HCT116 (cell line): ENCODE measurements around the gene TNFRSF25. TPM values are rescaled to one million over a fixed set of nuclear protein-coding genes. Genes with fewer than 3 reads are reported as not detected.

Source experiments
- ATAC-seq: fragments of 200-7000 bp; cut with Tn5 transposase; 2 replicates; pipeline ENCODE4 v1.9.1; 2020; ENCODE audit warnings: mild to moderate bottlenecking, moderate library complexity
- BruUV-seq: library from RNA; stranded (reverse); fragments of 400-500 nt; replicated peaks from 2 replicates; lab custom pipeline; 2021; lab: Mats Ljungman, UMichigan
- CTCF ChIA-PET: fragments of 300-600 bp; sonication (Branson Sonifier 250); formaldehyde crosslinking; loops from one replicate; lab custom pipeline; 2021; ENCODE audit warnings: antibody characterized with exemption; lab: Charles Lee
- POLR2A ChIA-PET: fragments of 300-600, 350-600 bp; sonication (Branson Sonifier 250); formaldehyde crosslinking; loops from one replicate; lab custom pipeline; 2021; ENCODE audit warnings: antibody characterized with exemption; lab: Charles Lee
- RAD21 ChIA-PET, 2 experiments: fragments of 300-600 bp; sonication (Branson Sonifier 250); formaldehyde crosslinking; loops; one replicate each; lab custom pipeline; 2023; ENCODE audit warnings: low total read pairs in 2 of 2; ENCODE audit not compliant: uncharacterized antibody in 2 of 2, unreplicated experiment in 2 of 2, low non-redundant PET in 1 of 2; lab: Charles Lee
- DNase-seq: peaks from one replicate; pipeline ENCODE4 v3.0.0-alpha.2; 2010; ENCODE audit warnings: low read depth, low spot score
- H2AFZ ChIP-seq: fragments of 200-600 bp; shearing (Covaris generic), sonication (generic); 2 replicates; pipeline ENCODE4 v1.6.1; 2017; ENCODE audit warnings: low read depth, mixed run types, mixed read lengths, antibody characterized with exemption, low read length; ENCODE audit not compliant: poor library complexity, severe bottlenecking
- H3K27ac ChIP-seq: 2 replicates; pipeline ENCODE4 v1.5.1; 2012; ENCODE audit warnings: low read depth, low read length
- H3K27me3 ChIP-seq: fragments of 200-600 bp; sonication (generic); 2 replicates; pipeline ENCODE4 v1.6.1; 2016; ENCODE audit warnings: mixed run types, low read length, mixed read lengths; ENCODE audit not compliant: insufficient read depth
- H3K36me3 ChIP-seq, 2 experiments: fragments of 200-500 bp in 1 of 2; fragments of 200-600 bp in 1 of 2; sonication (Bioruptor generic) in 1 of 2; sonication (generic) in 1 of 2; 2 replicates each; pipeline versions ENCODE4 v1.5.1 to v1.6.1; 2014 to 2016; ENCODE audit warnings: low read length in 2 of 2, inconsistent platforms in 1 of 2, mixed read lengths in 1 of 2, mixed run types in 1 of 2; ENCODE audit not compliant: insufficient read depth in 2 of 2, control insufficient read depth in 1 of 2
- H3K4me1 ChIP-seq, 2 experiments: fragments of 200-600 bp in 1 of 2; sonication (generic) in 1 of 2; 2 replicates each; pipeline versions ENCODE4 v1.5.1 to v1.6.1; 2012 to 2017; ENCODE audit warnings: low read length in 2 of 2, inconsistent platforms in 1 of 2, mild to moderate bottlenecking in 1 of 2, mixed read lengths in 1 of 2, mixed run types in 1 of 2, moderate library complexity in 1 of 2; ENCODE audit not compliant: insufficient read depth in 2 of 2, control insufficient read depth in 1 of 2
- H3K4me2 ChIP-seq: fragments of 200-600 bp; sonication (generic); 2 replicates; pipeline ENCODE4 v1.6.1; 2017; ENCODE audit warnings: mixed run types, low read length, mixed read lengths
- H3K4me3 ChIP-seq, 2 experiments: fragments of 200-600 bp in 1 of 2; sonication (generic) in 1 of 2; replicated peaks in 1 of 2; 2 replicates each; pipeline ENCODE4 v1.5.1; 2011 to 2016; ENCODE audit warnings: low read length in 2 of 2, control low read depth in 1 of 2, low read depth in 1 of 2, mild to moderate bottlenecking in 1 of 2, mixed read lengths in 1 of 2, mixed run types in 1 of 2
- H3K79me2 ChIP-seq: fragments of 200-600 bp; sonication (generic); 2 replicates; pipeline ENCODE4 v1.6.1; 2017; ENCODE audit warnings: mild to moderate bottlenecking, mixed run types, low read length, moderate library complexity, mixed read lengths; ENCODE audit not compliant: insufficient read depth
- H3K9ac ChIP-seq: fragments of 200-600 bp; sonication (generic); 2 replicates; pipeline ENCODE4 v1.6.1; 2016; ENCODE audit warnings: low read length, mixed read lengths
- H3K9me2 ChIP-seq: fragments of 200-600 bp; sonication (generic), shearing (Covaris generic); 2 replicates; pipeline ENCODE4 v1.6.1; 2017; ENCODE audit warnings: mixed run types, mild to moderate bottlenecking, moderate library complexity; ENCODE audit not compliant: insufficient read depth
- H3K9me3 ChIP-seq, 2 experiments: fragments of 200-500 bp in 1 of 2; fragments of 200-600 bp in 1 of 2; sonication (Bioruptor generic) in 1 of 2; sonication (generic) in 1 of 2; 2 replicates each; pipeline ENCODE4 v1.6.1; 2014 to 2017; ENCODE audit warnings: low read length in 2 of 2, mixed read lengths in 2 of 2, inconsistent platforms in 1 of 2, low read depth in 1 of 2, mild to moderate bottlenecking in 1 of 2, mixed run types in 1 of 2, moderate library complexity in 1 of 2; ENCODE audit not compliant: control insufficient read depth in 1 of 2, insufficient read depth in 1 of 2
- H4K20me1 ChIP-seq: fragments of 200-600 bp; sonication (generic), shearing (Covaris generic); 2 replicates; pipeline ENCODE4 v1.6.1; 2017; ENCODE audit warnings: mixed run types, mild to moderate bottlenecking, moderate library complexity; ENCODE audit not compliant: insufficient read depth
- CBX3 ChIP-seq: IDR thresholded peaks from 2 replicates; pipeline ENCODE4 v1.6.1; 2012; ENCODE audit warnings: low read depth
- CEBPB ChIP-seq: IDR thresholded peaks from 2 replicates; pipeline ENCODE4 v1.6.1; 2012; ENCODE audit warnings: low read depth
- EGR1 ChIP-seq: IDR thresholded peaks from 2 replicates; pipeline ENCODE4 v1.6.1; 2012; ENCODE audit warnings: low read depth
- ELF1 ChIP-seq: IDR thresholded peaks from 2 replicates; pipeline ENCODE4 v1.6.1; 2012; ENCODE audit warnings: low read depth, borderline replicate concordance
- POLR2A ChIP-seq: IDR thresholded peaks from 2 replicates; pipeline ENCODE4 v1.7.0; 2011; ENCODE audit warnings: borderline replicate concordance; ENCODE audit not compliant: insufficient read depth, insufficient read length; ENCODE audit errors: extremely low read depth
- SIN3A ChIP-seq: IDR thresholded peaks from 2 replicates; pipeline ENCODE4 v1.6.1; 2012; ENCODE audit warnings: low read depth
- SP1 ChIP-seq: IDR thresholded peaks from 2 replicates; pipeline ENCODE4 v1.6.1; 2012; ENCODE audit warnings: low read depth
- SRF ChIP-seq: IDR thresholded peaks from 2 replicates; pipeline ENCODE4 v1.6.1; 2012; ENCODE audit warnings: low read depth
- YY1 ChIP-seq: IDR thresholded peaks from 2 replicates; pipeline ENCODE4 v1.6.1; 2011; ENCODE audit warnings: low read length, low read depth, moderate library complexity, mild to moderate bottlenecking; ENCODE audit not compliant: insufficient replicate concordance; ENCODE audit errors: extremely low read depth
- ZFX ChIP-seq: fragments of 450-650 bp; IDR thresholded peaks from 2 replicates; pipeline ENCODE4 v1.6.1; 2017
- intact Hi-C: fragments of 100-400 bp; cut with micrococcal nuclease; formaldehyde crosslinking; loops from 2 replicates; pipeline ENCODE4 v1.10.0; 2022
- total RNA-seq: library from RNA; stranded (reverse); gene quantifications from one replicate; pipeline ENCODE4 v1.2.1, GENCODE V29; 2021; ENCODE audit not compliant: unreplicated experiment
- TF ChIP-seq, protein P1 (sequence below): IDR thresholded peaks from 2 replicates; pipeline ENCODE4 v1.6.1; 2012
- TF ChIP-seq, protein P2 (sequence below), 3 experiments: fragments of 200-600 bp in 1 of 3; sonication (generic) in 1 of 3; IDR thresholded peaks in 2 of 3; conservative IDR thresholded peaks in 1 of 3; 2 replicates each; pipeline ENCODE4 v1.5.1; 2012 to 2017; ENCODE audit warnings: low read depth in 2 of 3, low read length in 2 of 3, antibody characterized with exemption in 1 of 3, borderline replicate concordance in 1 of 3, control low read depth in 1 of 3, mild to moderate bottlenecking in 1 of 3, mixed read lengths in 1 of 3, mixed run types in 1 of 3, moderate library complexity in 1 of 3; ENCODE audit not compliant: insufficient read depth in 1 of 3
- TF ChIP-seq, protein P3 (sequence below): IDR thresholded peaks from 2 replicates; pipeline ENCODE4 v1.6.1; 2012
- TF ChIP-seq, protein P4 (sequence below): IDR thresholded peaks from 2 replicates; pipeline ENCODE4 v1.6.1; 2011; ENCODE audit warnings: mild to moderate bottlenecking, low read length, moderate library complexity; ENCODE audit not compliant: insufficient replicate concordance; ENCODE audit errors: extremely low read depth

TNFRSF25 gene
- total RNA-seq, 1 experiment from 2014 or later = 27.5 TPM

DNA sequence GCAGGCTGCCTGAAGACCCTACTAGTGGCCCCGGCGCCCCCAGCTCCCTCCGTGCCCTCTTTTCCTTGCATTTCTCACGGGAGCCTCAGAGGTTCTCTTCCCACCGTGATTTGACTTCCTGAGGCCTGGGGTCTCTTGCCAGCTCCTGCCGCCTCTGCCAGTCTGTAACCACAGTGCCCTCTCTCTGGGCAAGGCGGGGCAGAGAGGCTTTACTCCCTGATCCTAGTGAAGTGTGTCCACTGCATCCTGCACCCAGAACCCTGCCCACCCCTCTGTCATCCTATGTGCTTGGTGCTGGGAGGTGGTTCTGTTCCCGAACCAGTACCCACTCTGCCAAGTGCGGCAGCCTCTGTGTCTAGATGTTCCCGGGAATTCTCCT is 39.0 kb downstream of the TNFRSF25 start:
- ChIA-PET POLR2A (no interaction called here), RAD21 (no interaction called here), CTCF (interaction anchor here (2.7 kb wide), 1 partner anchor 11 kb away, joined by 19 read pairs; no protein-coding TSS in a partner anchor)
- Histone ChIP-seq H3K27me3 (no peaks in the 10 kb centered on the region), H2AFZ (no peak overlapping the region), H3K79me2 (peaks cover 11% of the 10 kb centered on the region; the same call in 1 of the 2 replicates), H3K36me3 (no peaks in the 10 kb centered on the region), H3K4me3 (no peak overlapping the region; a peak in 1 of 4 replicates), H3K9me3 (no peaks in the 10 kb centered on the region), H3K9me2 (no peaks in the 10 kb centered on the region), H3K4me2 (peak overlapping the region; percentile 83), H3K9ac (peak overlapping the region; percentile 73), H3K4me1 (peaks cover 43 to 66% of the 10 kb centered on the region in 2 experiments), H4K20me1 (no peaks in the 10 kb centered on the region), H3K27ac (peak overlapping the region; percentile 81)
- TF ChIP-seq, protein P1, sequence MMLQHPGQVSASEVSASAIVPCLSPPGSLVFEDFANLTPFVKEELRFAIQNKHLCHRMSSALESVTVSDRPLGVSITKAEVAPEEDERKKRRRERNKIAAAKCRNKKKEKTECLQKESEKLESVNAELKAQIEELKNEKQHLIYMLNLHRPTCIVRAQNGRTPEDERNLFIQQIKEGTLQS = no peak
- TF ChIP-seq POLR2A (no peak), ZFX (no peak), YY1 (no peak), ELF1 (no peak), SP1 (no peak), CEBPB (no peak), SRF (no peak), SIN3A (no peak), EGR1 (no peak), CBX3 (no peak)
- TF ChIP-seq, protein P2, sequence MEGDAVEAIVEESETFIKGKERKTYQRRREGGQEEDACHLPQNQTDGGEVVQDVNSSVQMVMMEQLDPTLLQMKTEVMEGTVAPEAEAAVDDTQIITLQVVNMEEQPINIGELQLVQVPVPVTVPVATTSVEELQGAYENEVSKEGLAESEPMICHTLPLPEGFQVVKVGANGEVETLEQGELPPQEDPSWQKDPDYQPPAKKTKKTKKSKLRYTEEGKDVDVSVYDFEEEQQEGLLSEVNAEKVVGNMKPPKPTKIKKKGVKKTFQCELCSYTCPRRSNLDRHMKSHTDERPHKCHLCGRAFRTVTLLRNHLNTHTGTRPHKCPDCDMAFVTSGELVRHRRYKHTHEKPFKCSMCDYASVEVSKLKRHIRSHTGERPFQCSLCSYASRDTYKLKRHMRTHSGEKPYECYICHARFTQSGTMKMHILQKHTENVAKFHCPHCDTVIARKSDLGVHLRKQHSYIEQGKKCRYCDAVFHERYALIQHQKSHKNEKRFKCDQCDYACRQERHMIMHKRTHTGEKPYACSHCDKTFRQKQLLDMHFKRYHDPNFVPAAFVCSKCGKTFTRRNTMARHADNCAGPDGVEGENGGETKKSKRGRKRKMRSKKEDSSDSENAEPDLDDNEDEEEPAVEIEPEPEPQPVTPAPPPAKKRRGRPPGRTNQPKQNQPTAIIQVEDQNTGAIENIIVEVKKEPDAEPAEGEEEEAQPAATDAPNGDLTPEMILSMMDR (IDR thresholded peaks at IDR 0.05 in 2 of 3, conservative IDR thresholded peaks at IDR 0.05 in 1 of 3; ENCODE audit: borderline replicate concordance in 1 of 3, insufficient read depth in 1 of 3, low read depth in 2 of 3, low read length in 2 of 3) = no peak
- TF ChIP-seq, protein P3, sequence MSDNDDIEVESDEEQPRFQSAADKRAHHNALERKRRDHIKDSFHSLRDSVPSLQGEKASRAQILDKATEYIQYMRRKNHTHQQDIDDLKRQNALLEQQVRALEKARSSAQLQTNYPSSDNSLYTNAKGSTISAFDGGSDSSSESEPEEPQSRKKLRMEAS = no peak
- TF ChIP-seq, protein P4, sequence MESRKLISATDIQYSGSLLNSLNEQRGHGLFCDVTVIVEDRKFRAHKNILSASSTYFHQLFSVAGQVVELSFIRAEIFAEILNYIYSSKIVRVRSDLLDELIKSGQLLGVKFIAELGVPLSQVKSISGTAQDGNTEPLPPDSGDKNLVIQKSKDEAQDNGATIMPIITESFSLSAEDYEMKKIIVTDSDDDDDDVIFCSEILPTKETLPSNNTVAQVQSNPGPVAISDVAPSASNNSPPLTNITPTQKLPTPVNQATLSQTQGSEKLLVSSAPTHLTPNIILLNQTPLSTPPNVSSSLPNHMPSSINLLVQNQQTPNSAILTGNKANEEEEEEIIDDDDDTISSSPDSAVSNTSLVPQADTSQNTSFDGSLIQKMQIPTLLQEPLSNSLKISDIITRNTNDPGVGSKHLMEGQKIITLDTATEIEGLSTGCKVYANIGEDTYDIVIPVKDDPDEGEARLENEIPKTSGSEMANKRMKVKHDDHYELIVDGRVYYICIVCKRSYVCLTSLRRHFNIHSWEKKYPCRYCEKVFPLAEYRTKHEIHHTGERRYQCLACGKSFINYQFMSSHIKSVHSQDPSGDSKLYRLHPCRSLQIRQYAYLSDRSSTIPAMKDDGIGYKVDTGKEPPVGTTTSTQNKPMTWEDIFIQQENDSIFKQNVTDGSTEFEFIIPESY = no peak
- BruUV-seq = no TSS peak
- intact Hi-C loops = no loop called here
- DNase-seq = no peak
- no peak for ATAC-seq
